ENCODE measurements around the gene TECPR2.

The TECPR2 gene

DNA sequence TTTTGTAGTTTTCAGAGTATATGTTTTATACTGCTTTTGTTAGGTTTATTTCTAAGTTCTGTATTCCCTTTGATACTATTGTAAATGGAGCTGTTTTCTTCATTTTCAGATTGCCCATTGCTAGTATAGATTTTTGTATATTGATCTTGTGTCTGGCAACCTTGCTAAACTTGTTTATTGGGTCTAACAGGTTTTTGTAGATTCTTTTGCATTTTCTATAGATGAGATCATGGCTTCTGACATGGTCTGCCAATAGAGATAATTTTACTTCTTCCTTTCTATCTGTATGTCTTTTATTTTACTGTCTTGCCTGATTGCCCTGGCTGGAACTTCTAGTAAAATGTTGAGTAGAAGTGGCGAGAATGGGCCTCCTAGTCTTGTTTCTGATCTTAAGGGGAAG, 106.5 kb downstream of the TECPR2 start:
- no peak for DNase-seq (ENCODE audit: low read depth, low spot score)

DNA sequence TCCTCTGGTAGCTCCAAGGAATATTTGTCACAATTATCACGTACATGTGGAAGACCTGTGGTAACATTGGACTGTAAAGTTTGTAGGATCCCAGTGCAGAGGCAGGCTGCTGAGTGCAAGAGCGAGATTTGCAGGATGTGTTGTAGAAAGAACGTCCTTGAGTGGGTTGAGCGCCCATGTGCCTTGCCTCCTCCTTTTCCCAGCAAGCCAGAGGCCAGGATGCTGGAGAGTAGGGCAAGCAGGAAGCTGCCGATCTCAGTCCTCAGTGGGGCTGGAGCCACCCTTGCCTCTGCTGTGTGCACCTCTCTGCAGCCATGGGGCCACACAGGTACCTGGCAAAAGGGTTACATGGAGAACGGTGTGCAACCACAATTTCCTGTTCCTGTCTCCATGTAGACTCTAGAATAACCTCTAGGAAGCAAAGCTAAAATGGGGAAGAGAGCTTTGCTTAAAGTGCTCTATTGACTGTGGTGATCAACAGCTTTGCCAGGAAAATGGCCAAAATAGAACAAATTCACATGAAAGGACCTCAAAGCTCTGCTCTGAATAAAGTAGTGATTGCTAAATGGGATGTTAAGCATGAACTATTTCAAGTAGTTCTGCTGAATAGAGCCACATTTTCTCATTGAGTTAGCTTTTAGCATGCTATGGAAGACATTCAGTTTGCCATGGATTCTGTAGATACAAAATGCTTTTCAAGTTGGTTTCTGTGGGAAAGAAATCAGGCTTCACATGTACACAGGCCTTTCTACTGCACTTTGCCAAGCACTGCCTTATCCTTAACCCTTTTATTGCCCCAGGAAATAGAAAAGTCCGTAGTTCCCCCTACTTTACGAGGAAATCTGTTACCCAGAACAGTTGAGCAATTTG, 109.4 kb downstream of the TECPR2 start:
- DNase-seq (ENCODE audit: low read depth, low spot score) = no peak

GRCh38 chr14:102472791-102473150, 110.0 kb downstream of the TECPR2 start:
- DNase-seq (ENCODE audit: low read depth, low spot score) = no peak

GRCh38 chr14:102473559-102473958, 110.8 kb downstream of the TECPR2 start:
- no peak for DNase-seq (ENCODE audit: low read depth, low spot score)

DNA sequence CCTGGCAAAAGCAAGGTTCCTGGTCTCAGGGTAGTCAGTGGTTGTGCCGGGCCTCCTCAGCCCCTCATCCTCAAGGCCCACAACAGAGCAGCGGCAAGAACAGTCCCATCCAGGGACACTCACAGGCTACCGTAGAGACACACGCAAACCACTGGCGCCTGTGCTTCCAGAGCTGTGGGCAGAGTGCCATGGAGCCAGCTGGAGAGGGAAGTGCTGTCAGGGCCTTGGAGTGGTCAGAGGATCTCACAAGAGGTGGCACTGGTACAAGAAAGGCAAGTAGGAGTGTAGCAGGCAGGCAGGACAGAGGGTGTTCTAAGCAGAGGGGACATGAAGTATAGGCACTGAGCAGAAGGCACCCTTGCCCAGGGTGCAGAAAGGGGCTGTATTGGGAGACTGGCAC, 112.2 kb downstream of the TECPR2 start:
- DNase-seq (ENCODE audit: low read depth, low spot score) = peak; percentile 34

GRCh38 chr14:102479107-102479506, 116.4 kb downstream of the TECPR2 start:
- DNase-seq (ENCODE audit: low read depth, low spot score) = no peak

DNA sequence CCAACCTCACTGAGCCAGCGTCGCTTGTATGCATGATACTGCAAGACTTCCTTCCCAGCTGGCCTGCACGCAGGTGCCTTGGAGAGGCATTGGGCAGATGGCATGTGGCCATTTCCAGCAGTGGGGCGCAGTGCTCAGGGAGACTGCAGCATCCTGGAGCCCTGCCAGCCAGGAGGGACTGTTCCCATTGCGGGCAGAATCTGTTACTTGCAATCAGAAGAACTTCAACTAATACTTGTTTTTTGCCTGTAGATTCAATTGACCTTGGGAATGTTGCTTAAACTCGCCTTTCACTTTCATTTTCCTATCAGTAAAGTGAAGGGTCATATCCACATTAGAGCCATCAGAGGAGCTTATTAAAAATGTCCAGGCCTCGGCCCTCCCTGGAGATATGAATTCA, 117.0 kb downstream of the TECPR2 start:
- no peak for DNase-seq (ENCODE audit: low read depth, low spot score)

DNA sequence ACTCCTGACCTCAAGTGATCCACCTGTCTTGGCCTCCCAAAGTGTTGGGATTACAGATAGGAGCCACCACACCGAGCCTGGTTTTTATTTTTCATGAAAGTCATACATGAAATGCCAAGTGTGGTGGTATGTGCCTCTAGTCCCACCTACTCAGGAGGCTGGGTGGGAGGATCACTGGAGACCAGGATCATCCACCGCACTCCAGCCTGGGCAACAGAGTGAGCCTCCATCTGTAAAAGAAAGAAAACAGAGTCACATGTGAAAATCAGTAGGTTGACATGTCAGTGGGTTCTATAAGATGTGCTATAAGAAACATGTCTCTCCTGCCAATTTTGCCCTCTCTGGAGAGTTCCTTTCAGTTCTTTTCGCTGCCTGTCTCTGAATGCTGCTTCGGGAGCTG, 118.6 kb downstream of the TECPR2 start:
- no peak for DNase-seq (ENCODE audit: low read depth, low spot score)

GRCh38 chr14:102481791-102482238, 119.1 kb downstream of the TECPR2 start:
- DNase-seq (ENCODE audit: low read depth, low spot score) = no peak

GRCh38 chr14:102484316-102484715, 121.6 kb downstream of the TECPR2 start:
- no peak for DNase-seq (ENCODE audit: low read depth, low spot score)

DNA sequence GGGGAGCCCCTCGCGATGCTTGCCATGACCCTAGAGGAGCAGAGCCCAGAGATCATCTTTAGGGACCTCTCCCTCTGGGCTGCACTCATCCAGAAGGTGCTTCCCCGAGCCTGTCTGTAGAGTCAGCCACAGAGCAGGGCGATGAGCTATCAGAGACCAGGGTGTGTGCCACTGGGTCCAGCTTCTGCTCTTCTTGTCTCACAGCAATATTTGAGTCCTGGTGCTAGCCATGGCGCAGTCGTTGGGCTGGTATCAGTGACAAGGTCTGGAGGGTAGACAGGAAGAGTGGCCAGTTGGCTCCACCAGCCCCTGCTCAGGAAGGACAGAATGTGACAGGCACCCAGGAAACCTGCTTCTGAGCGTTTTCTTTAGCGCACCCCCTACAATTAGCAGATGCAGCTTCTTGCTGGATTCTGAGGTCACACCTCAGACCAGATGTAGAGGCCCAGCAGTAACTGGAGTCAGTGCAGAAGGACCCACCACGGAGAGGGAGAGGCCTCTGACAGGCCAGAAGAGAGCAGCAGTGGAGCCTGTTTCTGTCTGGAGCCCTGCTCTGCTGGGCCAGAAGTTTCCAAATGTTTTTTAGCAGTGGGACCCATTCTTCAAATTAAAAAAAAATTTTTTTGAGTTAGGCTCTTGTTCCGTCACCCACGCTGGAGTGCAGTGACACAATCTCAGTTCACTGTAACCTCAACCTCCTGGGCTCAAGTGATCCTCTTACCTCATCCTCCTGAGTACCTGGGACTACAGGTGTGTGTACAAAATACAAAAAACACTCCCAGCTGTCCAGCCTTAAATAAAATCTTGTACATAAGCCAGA, 123.2 kb downstream of the TECPR2 start:
- DNase-seq (ENCODE audit: low read depth, low spot score) = no peak

DNA sequence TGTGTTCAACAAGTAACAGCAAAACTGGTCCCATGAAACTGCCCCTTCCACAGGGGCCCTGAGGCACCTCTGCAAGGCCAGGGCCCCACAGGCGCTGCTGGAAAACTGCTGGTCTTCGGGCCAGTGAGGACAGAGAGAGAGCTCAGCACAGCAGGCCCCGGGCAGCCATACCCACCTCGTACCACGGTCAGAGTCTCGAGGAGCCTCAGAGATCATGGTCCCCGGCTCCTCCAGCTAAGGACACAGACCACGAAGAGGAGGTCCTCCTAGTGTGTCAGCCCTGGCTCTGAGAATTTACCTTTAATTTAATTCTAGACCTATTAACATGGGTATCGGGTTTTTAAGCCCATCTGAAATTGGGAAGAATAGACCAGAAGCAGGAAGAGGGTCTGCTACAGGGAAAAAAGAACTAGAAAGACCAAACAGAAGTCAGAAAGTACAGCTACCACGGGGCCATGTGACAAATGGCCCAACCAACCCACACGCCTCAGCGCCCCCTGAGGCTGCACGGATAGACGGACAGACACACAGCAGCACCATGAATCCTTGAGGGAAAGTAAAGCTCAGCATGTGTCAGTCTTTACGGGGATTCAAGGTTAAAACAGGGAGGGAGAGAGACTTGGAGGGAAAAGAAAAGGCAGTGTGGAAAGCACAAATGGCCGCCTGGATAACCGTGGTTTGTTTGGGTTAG, 123.9 kb downstream of the TECPR2 start:
- no peak for DNase-seq (ENCODE audit: low read depth, low spot score)

- peak; percentile 66 for DNase-seq (ENCODE audit: low read depth, low spot score)
These were observed 124.5 kb downstream of the TECPR2 start for GRCh38 chr14:102487204-102487577.

- DNase-seq (ENCODE audit: low read depth, low spot score) = no peak
These were observed 127.7 kb downstream of the TECPR2 start for GRCh38 chr14:102490456-102490855.

- DNase-seq (ENCODE audit: low read depth, low spot score) = no peak
These were observed 128.6 kb downstream of the TECPR2 start for GRCh38 chr14:102491366-102491765.

DNA sequence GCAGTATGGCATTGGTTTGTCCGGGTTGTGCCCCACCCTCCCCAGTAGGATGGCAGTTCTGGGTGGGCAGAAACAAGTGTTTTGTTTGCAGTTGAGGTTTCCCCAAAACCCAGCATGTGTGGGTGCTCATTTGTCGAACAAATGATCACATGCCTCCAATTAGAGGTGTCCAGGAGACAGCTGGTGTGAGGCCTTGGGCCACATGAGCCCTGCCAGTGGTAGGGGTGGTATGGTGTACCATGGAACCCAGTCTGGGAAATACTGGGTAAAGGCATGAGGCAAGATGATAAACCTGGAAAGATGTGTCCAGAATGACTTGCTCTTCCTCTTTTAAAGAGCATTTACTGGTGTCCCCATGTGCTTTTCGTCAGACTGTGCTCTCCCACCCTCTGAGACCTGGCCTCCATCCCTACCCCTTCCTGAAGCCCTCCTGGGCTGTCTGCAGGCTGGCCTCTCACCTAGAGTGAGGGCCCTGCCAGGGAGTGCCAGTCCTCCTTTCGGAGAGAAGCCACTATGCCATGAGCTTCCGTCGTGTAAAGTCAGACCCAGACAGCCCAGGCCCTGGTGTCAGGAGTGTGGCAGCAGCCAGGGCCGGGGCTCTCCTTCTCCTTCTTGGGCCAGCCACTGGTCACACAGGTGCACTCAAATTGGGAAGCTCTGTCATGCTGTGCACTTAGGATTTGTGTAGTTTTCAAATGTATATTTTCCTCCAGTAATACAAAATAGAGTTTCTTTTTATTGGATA, 129.2 kb downstream of the TECPR2 start:
- no peak for DNase-seq (ENCODE audit: low read depth, low spot score)

- no peak for DNase-seq (ENCODE audit: low read depth, low spot score)
These were observed 129.8 kb downstream of the TECPR2 start for GRCh38 chr14:102492531-102492910.

- DNase-seq (ENCODE audit: low read depth, low spot score) = no peak
These were observed 130.4 kb downstream of the TECPR2 start for GRCh38 chr14:102493096-102493495.

- DNase-seq (ENCODE audit: low read depth, low spot score) = no peak
These were observed 130.8 kb downstream of the TECPR2 start for GRCh38 chr14:102493585-102493984.

DNA sequence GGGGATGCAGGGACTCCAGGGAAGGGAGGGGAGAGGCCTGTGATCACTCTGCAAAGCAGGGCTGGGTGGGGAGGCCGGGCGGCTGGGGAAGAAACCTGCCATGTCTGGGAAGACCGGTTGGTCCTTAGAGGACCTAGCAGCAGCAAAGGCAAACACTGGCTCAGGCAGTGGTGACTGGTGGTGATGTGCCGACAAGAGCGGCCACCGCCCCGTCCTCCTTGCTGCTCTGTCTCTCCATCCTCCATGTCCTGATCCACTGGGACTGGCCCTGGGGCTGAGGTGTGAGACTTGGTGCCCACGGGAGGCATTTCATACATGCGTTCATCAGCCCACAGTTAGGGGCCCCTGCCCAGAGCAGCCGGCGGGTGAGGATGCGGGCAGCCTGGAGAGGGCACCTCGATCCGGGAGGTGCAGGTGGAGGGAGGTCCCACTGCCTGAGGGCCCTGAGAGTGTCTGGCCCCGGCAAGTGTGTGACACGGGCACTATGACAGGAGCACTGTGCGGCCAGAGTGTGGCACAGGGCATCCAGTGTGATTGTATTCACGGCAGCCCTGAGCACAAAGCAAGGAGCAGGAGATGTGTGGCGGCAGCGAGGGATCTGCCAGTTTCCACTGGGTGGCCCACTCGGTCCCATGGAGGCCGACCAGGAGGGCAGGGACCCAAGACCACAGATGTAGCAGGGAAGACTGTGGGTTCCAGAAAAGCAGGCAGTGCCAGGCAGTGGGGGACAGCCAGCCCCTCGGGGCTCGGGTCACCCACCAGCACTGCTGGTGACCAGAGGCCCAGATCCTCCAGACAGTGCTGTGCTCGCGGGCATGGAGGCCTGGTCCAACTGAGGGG, 133.0 kb downstream of the TECPR2 start:
- DNase-seq (ENCODE audit: low read depth, low spot score) = no peak

GRCh38 chr14:102496331-102496691, 133.6 kb downstream of the TECPR2 start:
- DNase-seq (ENCODE audit: low read depth, low spot score) = no peak
